ENCODE data around the gene RFFL.
"Not testable (repeated sequence)": the region's sequence is repeated elsewhere in the genome, so short reads cannot be mapped to it uniquely, and the experiment has no call there.

RFFL gene

GRCh38 chr17:35063514-35064223 lies at the start of gene RFFL:
Gene RFFL, minus strand, starts transcription at chr17:35063707. Its CDS starts 37,154 bp downstream, at chr17:35026553.
- peak; percentile 72 for DNase-seq (ENCODE audit: low read depth)

DNA sequence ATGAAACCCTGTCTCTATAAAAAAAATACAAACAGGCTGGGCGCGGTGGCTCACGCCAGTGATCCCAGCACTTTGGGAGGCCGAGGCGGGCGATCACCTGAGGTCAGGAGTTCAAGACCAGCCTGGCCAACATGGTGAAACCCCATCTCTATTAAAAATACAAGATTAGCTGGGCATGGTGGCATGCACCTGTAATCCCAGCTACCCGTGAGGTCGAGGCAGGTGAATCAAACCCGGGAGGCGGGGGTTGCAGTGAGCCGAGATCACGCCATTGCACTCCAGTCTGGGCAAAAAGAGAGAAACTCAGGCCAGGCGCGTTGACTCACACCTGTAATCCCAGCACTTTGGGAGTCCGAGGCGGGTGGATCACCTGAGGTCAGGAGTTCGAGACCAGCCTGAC lies 47.3 kb upstream of the RFFL start:
- DNase-seq (ENCODE audit: low read depth): not testable (repeated sequence)

- no peak for DNase-seq (ENCODE audit: low read depth)
These were observed 41.4 kb upstream of the RFFL start for GRCh38 chr17:35104844-35105450.

- no peak for DNase-seq (ENCODE audit: low read depth)
These were observed 39.8 kb upstream of the RFFL start for GRCh38 chr17:35103271-35103670.

GRCh38 chr17:35101725-35102124 lies 38.2 kb upstream of the RFFL start:
- DNase-seq (ENCODE audit: low read depth): no peak

DNA sequence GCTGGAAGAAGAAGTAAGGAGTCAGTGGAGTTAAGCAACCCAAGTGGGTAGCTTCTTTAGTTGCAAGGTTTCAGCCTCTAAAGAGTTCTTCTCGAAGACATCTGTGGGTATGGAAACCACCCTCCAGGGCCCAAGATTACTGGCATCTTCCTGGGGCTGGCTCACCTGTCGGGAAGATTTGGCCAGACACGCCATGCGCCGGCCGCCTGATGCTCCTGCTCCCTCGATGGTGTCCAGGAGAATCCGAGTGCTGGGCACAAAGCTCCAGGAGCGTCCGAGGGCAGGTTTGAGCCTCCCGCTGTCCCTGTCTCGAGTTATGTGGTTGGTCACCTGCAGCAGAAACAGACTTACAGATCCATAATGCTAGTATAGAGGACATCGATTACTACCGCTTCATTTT lies 37.5 kb upstream of the RFFL start:
- DNase-seq (ENCODE audit: low read depth): no peak

GRCh38 chr17:35099908-35100307 lies 36.4 kb upstream of the RFFL start:
- DNase-seq (ENCODE audit: low read depth): no peak

DNA sequence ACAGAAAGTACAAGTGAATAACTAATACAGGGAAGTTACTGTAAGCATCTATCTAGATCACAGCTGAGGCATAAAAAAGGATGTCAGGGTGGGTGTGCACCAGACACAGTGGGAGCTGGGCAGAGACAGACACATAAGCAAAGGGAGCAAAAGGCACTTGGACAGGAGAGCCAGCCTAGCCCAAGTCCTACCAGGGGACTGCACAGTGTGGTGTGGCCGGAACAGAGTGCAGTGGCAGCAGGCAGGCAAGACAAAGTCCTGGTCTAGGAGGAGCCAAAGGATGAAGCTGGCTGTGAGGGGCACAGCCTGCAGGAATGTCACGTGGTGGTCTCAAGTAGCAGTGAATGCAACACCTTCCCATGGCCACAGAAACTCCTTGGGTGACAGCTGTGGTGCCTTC lies 34.3 kb upstream of the RFFL start:
- no peak for DNase-seq (ENCODE audit: low read depth)

GRCh38 chr17:35095741-35096140 lies 32.2 kb upstream of the RFFL start:
- no peak for DNase-seq (ENCODE audit: low read depth)

GRCh38 chr17:35094902-35095301 lies 31.4 kb upstream of the RFFL start:
- no peak for DNase-seq (ENCODE audit: low read depth)

- not testable (repeated sequence) for DNase-seq (ENCODE audit: low read depth)
These were observed 27.2 kb upstream of the RFFL start for GRCh38 chr17:35090707-35091106.

- DNase-seq (ENCODE audit: low read depth): peak; percentile 28
These were observed 26.2 kb upstream of the RFFL start for GRCh38 chr17:35089586-35090296.

- peak; percentile 89 for DNase-seq (ENCODE audit: low read depth)
These were observed 25.5 kb upstream of the RFFL start for GRCh38 chr17:35088881-35089585.

DNA sequence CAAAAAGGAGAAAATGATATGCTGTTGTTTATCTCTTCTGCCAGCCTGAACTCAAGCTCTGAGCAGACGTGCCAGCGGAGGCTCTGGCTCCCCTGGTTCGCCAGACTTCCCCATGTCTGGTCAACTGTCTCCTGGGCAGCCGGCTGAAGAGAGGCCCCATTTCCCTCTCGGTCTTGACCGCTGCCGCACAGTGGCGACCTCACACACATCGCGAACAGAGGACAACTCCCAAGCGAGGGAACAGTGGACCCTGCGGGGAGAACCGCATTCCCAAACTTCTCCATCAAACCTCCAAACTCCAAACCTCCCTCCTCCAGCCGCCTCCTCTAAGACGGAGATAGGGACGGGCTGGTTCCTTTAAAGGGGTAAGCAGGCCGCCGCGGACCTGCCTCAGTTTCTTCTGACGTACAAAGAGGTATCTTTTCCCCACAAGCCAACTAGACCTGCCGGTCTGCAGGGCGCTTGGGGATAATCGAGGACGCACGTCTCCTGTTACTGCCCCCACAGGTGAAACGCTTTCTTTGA lies 24.9 kb upstream of the RFFL start:
- no peak for DNase-seq (ENCODE audit: low read depth)

DNA sequence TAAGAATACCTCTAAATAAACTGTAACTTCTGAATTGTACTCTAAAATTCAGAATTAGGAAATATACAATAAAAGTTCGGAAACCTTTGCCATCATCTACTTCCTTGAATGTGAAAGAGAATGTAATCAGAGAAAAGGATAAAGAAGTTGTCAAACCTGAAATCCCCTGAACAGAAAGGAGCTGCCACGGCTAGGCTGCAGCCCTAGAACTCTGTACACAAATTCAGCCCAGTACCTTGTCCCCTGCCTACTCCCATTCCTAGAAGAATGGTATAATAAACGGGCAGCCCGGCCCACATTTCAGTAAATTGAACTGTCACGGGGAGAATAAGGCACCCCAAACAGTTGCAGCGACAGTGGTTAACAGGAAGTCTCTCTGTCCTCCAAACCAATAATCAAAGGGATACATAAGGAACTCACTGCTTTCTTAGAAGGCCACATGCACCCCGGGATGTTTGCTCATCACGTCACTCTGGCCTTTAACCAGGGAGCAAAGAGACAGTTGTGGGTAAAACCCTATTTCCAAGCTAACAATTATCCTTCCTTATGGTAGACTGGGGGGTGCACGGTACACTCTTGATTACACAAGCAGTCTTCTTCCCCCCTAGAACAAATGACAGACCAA lies 24.3 kb upstream of the RFFL start:
- DNase-seq (ENCODE audit: low read depth): no peak

DNA sequence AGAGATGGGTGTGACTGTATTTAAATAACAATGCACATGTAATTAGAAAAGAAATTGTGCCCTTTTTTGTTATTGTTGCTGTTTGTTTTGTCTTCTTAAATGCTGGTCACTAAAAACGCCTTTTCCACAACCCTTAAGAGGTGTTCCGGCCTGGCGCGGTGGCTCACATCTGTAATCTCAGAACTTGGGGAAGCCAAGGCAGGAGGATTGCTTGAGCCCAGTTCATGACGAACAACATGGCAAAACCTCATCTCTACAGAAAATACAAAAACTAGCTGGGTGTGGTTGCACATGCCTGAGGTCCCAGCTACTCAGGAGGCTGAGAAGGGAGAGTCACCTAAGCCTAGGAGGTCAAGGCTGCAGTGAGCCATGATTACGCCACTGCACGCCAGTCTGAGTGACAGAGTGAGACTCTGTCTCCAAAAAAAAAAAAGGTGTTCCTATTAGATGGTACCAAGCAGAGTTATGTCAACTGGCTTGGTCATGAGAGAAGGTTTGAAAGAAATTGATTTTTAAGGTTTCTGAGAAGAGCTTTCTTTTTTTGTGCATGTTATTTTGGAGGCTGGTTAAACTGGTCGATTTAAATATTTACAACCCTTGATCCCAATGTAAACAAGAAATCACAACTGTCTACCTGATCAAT lies 23.5 kb upstream of the RFFL start:
- no peak for DNase-seq (ENCODE audit: low read depth)

DNA sequence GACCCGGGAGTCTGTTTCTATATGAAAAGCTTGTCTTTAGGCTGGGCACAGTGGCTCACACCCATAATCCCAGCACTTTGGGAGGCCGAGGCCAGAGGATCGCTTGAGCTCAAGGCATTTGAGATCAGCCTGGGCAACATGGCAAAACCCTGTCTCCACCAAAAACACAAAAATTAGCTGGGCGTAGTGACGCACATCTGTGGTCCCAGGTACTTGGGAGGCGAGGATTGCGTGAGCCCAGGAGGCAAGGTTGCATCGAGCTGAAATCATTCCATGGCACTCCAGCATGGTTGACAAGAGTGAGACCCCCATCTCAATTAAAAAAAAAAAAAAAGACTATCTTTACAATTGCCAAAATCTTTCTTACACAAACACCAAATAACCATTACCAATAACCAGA lies 22.7 kb upstream of the RFFL start:
- DNase-seq (ENCODE audit: low read depth): no peak

GRCh38 chr17:35084987-35085386 lies 21.5 kb upstream of the RFFL start:
- DNase-seq (ENCODE audit: low read depth): no peak

GRCh38 chr17:35083071-35083470 lies 19.6 kb upstream of the RFFL start:
- DNase-seq (ENCODE audit: low read depth): no peak

DNA sequence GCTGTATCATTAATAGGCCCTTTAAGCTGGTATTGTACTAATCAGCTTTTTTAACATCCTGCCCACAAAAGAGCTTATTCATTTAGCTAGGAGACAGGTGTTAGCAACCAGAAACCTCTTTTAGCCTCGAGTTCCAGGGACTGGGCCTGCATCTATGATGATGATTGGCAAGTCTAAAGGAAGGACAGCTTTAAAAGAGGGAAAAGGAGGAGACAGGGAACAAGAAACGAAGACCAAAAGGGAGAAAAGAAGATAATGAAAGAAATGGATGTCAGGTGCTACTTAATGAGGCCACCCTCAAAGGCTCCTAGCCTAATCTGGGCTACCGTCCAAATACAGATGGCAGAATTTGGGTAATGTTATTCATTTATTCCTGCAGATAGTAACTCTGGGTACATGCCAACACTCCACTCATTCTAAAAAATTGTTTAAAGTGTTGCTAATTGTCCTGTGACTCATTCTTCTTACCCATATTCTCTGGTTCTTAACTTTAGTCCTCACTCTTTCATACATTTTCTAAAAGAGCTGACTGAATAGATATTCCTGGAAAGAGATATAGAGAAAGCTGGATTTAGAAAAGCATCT lies 18.7 kb upstream of the RFFL start:
- no peak for DNase-seq (ENCODE audit: low read depth)

GRCh38 chr17:35081638-35082037 lies 18.1 kb upstream of the RFFL start:
- no peak for DNase-seq (ENCODE audit: low read depth)
